HG03159 (cell line): Measurements from ENCODE around the gene IBA57.
"Not testable (repeated sequence)": the region's sequence is repeated elsewhere in the genome, so short reads cannot be mapped to it uniquely, and the experiment has no call there.

Experiments
- ATAC-seq: cut with Tn5 transposase; IDR thresholded peaks from one replicate; pipeline ENCODE4 v1.9.1; 2021; ENCODE audit warnings: mild to moderate bottlenecking, moderate library complexity; ENCODE audit not compliant: unreplicated experiment

Gene IBA57

GRCh38 chr1:228224198-228225164 lies 58.9 kb downstream of the IBA57 start:
- no peak for ATAC-seq

GRCh38 chr1:228225165-228225710 lies 59.6 kb downstream of the IBA57 start:
- no peak for ATAC-seq

- no peak for ATAC-seq
Observed at GRCh38 chr1:228225740-228226139, 60.1 kb downstream of the IBA57 start.

GRCh38 chr1:228226141-228226874 lies 60.7 kb downstream of the IBA57 start:
- ATAC-seq: no peak

- ATAC-seq: no peak
Observed at GRCh38 chr1:228226956-228227791, 61.6 kb downstream of the IBA57 start.

GRCh38 chr1:228228147-228228546 lies 62.5 kb downstream of the IBA57 start:
- ATAC-seq: not testable (repeated sequence)

- no peak for ATAC-seq
Observed at GRCh38 chr1:228228601-228229074, 63.0 kb downstream of the IBA57 start.

GRCh38 chr1:228231189-228231588 lies 65.6 kb downstream of the IBA57 start:
- no peak for ATAC-seq
